Nephron progenitor cell (in vitro differentiated cells): ENCODE results near the gene BANP.

ENCODE experiments used
- DNase-seq: peaks from one replicate; pipeline ENCODE4 v3.0.0; 2021
- H3K27ac Mint-ChIP-seq: 2 replicates; pipeline ENCODE4 v1.8.0; 2021; ENCODE audit warnings: mild to moderate bottlenecking, moderate library complexity, mixed read lengths
- H3K27me3 Mint-ChIP-seq: 2 replicates; pipeline ENCODE4 v1.8.0; 2021; ENCODE audit warnings: mild to moderate bottlenecking, low read depth, mixed read lengths; ENCODE audit not compliant: poor library complexity
- H3K36me3 Mint-ChIP-seq: 2 replicates; pipeline ENCODE4 v1.8.0; 2021; ENCODE audit warnings: low read depth, mixed read lengths
- H3K4me1 Mint-ChIP-seq: 2 replicates; pipeline ENCODE4 v1.8.0; 2021; ENCODE audit warnings: mixed read lengths
- H3K4me3 Mint-ChIP-seq: 2 replicates; pipeline ENCODE4 v1.8.0; 2021; ENCODE audit warnings: mild to moderate bottlenecking, moderate library complexity, mixed read lengths
- H3K9me3 Mint-ChIP-seq: 2 replicates; pipeline ENCODE4 v1.8.0; 2021; ENCODE audit warnings: mild to moderate bottlenecking, moderate library complexity, mixed read lengths
- TF ChIP-seq, protein P1 (sequence below): fragments of 200-600 bp; sonication (generic); IDR thresholded peaks from 2 replicates; pipeline ENCODE4 v1.5.0; 2021; ENCODE audit warnings: antibody characterized with exemption

The BANP gene

DNA sequence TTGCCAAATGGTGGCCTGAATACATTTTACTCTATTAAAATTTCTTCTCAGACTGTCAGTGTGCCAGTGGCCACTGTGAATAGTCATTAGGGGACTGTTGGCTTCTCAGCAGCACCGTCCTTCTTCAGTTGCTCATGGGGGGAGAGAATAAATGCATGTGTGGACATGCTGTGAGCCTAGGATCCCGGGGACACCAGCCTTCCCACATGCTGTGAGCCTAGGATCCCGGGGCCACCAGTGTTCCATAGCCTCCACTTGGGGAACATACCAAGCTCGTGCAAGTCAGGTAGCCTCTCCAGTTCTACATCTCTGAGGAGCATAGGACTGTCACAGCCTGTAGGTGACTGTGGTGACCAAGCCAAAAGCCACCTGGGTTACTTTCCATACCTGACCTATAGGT is 51.5 kb downstream of the BANP start:
- DNase-seq, result no peak
- TF ChIP-seq, protein P1, sequence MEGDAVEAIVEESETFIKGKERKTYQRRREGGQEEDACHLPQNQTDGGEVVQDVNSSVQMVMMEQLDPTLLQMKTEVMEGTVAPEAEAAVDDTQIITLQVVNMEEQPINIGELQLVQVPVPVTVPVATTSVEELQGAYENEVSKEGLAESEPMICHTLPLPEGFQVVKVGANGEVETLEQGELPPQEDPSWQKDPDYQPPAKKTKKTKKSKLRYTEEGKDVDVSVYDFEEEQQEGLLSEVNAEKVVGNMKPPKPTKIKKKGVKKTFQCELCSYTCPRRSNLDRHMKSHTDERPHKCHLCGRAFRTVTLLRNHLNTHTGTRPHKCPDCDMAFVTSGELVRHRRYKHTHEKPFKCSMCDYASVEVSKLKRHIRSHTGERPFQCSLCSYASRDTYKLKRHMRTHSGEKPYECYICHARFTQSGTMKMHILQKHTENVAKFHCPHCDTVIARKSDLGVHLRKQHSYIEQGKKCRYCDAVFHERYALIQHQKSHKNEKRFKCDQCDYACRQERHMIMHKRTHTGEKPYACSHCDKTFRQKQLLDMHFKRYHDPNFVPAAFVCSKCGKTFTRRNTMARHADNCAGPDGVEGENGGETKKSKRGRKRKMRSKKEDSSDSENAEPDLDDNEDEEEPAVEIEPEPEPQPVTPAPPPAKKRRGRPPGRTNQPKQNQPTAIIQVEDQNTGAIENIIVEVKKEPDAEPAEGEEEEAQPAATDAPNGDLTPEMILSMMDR, result no peak
- no peaks in the 10 kb centered on the region for H3K9me3 Mint-ChIP-seq
- H3K4me3 Mint-ChIP-seq, result no peak overlapping the region
- peaks cover 41% of the 10 kb centered on the region for H3K36me3 Mint-ChIP-seq
- H3K4me1 Mint-ChIP-seq, result peaks cover 16% of the 10 kb centered on the region
- H3K27ac Mint-ChIP-seq, result no peak overlapping the region
- H3K27me3 Mint-ChIP-seq, result peaks cover 4% of the 10 kb centered on the region

DNA sequence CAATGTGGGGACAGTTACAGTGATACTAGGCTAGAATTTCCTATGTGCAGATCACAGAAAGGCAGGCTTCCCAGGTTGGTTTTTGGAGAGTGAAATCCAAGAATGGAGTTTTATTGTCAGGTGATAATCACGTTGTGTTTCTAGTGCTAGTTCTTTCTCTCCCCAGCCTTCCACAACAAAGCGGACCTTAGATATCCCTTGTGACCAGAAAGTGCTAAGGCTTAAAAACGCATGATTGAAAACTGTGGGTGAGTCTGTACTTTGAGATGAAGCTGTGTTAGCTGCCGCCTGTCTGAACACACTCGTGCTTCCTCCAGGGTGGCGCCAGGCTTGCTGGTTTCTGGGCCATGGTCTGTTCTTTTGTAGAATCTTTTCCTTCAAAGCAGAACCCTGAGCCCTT is 52.1 kb downstream of the BANP start:
- peaks cover 4% of the 10 kb centered on the region for H3K27me3 Mint-ChIP-seq
- H3K36me3 Mint-ChIP-seq, result peaks cover 42% of the 10 kb centered on the region
- H3K4me1 Mint-ChIP-seq, result peaks cover 16% of the 10 kb centered on the region
- H3K9me3 Mint-ChIP-seq, result no peaks in the 10 kb centered on the region
- no peak overlapping the region for H3K27ac Mint-ChIP-seq
- no peak overlapping the region for H3K4me3 Mint-ChIP-seq
- no peak for DNase-seq
- TF ChIP-seq, protein P1, result no peak

DNA sequence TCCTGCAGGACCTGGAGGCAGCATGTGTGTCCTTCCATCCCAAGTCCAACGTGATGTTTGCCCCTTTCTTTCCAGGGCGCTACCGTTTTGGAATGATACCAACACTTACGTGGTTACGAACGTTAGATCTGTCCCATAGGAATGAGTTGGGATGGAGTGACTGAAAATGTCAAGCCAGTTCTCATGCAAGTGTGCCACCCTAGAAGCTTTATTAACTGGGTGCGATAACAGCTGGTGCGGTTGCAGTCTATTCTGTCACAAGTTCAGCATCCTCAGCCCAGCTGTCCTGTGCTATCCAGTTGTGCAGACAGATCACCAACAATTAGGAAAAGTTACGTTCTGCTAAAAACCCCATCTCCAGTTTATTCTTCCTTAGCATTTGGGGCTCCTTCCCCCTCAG is 52.5 kb downstream of the BANP start:
- Mint-ChIP-seq H3K27ac (no peak overlapping the region), H3K36me3 (peaks cover 44% of the 10 kb centered on the region), H3K4me3 (no peak overlapping the region), H3K4me1 (peaks cover 16% of the 10 kb centered on the region), H3K27me3 (peaks cover 4% of the 10 kb centered on the region), H3K9me3 (no peaks in the 10 kb centered on the region)
- DNase-seq, result no peak
- TF ChIP-seq, protein P1, result no peak

DNA sequence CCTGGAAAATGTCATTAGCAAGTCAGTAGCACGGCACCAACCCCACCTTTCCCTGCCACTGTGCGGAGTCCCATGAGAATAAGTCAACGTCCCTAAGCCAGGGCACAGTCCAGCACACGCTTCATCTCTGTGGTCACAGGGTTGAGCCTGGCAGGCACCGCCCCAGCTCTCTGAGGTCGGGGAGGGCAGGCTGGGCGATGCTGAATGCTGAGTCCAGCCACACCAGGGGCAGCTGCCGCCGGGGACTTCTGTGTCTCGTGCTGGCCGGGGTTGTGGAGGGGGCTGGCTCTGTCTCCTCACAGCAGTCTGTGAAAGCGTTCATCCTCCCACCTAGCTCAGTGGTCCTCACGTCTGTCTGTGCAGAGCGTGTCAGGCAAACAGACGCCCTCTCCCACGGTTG is 53.2 kb downstream of the BANP start:
- no peak for DNase-seq
- no peak overlapping the region for H3K4me3 Mint-ChIP-seq
- peak overlapping the region; percentile 88 for H3K27ac Mint-ChIP-seq
- H3K9me3 Mint-ChIP-seq, result no peaks in the 10 kb centered on the region
- H3K4me1 Mint-ChIP-seq, result peaks cover 16% of the 10 kb centered on the region
- H3K36me3 Mint-ChIP-seq, result peaks cover 50% of the 10 kb centered on the region
- TF ChIP-seq, protein P1, result no peak
- H3K27me3 Mint-ChIP-seq, result peaks cover 4% of the 10 kb centered on the region

DNA sequence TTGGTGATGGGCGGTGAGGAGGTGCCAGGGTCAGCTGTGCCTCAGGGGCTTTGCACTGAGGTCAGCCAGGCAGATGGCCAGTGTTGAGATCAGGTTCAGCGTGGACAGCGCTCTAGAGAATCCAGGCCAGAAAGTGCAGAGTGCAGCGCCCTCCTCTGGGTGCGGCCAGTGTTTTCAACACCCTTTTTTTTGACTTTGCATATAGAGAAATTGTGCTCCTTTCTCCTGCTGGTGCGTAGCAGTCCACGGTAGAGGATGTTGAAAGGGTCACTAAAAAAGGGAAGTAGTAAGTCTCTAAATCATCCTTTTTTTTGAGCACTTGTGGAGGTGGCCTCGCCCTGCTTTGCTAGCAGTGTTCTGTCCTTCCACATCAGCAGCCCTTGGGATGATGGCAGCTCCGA is 53.9 kb downstream of the BANP start:
- H3K9me3 Mint-ChIP-seq, result no peaks in the 10 kb centered on the region
- no peak overlapping the region for H3K4me3 Mint-ChIP-seq
- peak overlapping the region; percentile 88 for H3K27ac Mint-ChIP-seq
- TF ChIP-seq, protein P1, result peak; percentile 21
- peaks cover 58% of the 10 kb centered on the region for H3K36me3 Mint-ChIP-seq
- H3K4me1 Mint-ChIP-seq, result peaks cover 16% of the 10 kb centered on the region
- DNase-seq, result peak; percentile 38
- peaks cover 4% of the 10 kb centered on the region for H3K27me3 Mint-ChIP-seq

DNA sequence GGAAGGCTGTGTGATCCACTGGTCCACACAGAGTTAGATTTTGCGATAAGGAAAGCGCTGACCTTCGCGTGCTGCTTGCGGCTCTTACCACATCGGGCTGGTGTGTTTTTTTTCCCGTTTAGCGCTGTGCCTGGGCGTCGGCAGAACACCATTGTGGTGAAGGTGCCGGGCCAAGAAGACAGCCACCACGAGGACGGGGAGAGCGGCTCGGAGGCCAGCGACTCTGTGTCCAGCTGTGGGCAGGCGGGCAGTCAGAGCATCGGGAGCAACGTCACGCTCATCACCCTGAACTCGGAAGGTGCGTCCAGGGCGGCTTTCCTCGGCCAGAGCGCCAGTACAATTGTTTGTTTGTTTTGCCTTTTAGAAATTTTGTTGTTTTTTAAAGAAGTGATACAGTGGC is 54.7 kb downstream of the BANP start:
- H3K36me3 Mint-ChIP-seq, result peaks cover 63% of the 10 kb centered on the region
- DNase-seq, result no peak

More for the DNA sequence above, 54.7 kb downstream of the BANP start:
- H3K4me3 Mint-ChIP-seq, result no peak overlapping the region
- TF ChIP-seq, protein P1, result no peak
- H3K9me3 Mint-ChIP-seq, result no peaks in the 10 kb centered on the region
- H3K27me3 Mint-ChIP-seq, result peaks cover 4% of the 10 kb centered on the region
- no peak overlapping the region for H3K27ac Mint-ChIP-seq
- H3K4me1 Mint-ChIP-seq, result peaks cover 20% of the 10 kb centered on the region
